Psoas muscle (tissue), 8 donors: ENCODE measurements around the gene ARHGAP23. TPM values are rescaled to one million over a fixed set of nuclear protein-coding genes. Genes with fewer than 3 reads are reported as not detected.

Experiments
- ATAC-seq, 4 donors: fragments of 200-7000 bp; cut with Tn5 transposase; one replicate each; pipeline ENCODE4 v1.9.1; 2020; ENCODE audit warnings: moderate library complexity in 3 of 4, mild to moderate bottlenecking in 2 of 4
- DNase-seq, 2 donors: peaks; one replicate each; pipeline ENCODE4 v3.0.0-alpha.2; 2020
- H3K27ac ChIP-seq: fragments of 200-600 bp; one replicate; pipeline ENCODE4 v1.8.0; 2022
- H3K27me3 ChIP-seq, 3 donors: fragments of 200-600 bp in 1 of 3; one replicate each; pipeline versions ENCODE4 v1.6.1 to v1.8.0; 2013 to 2022; ENCODE audit warnings: low read length in 2 of 3, mild to moderate bottlenecking in 2 of 3, moderate library complexity in 1 of 3; ENCODE audit not compliant: insufficient read depth in 3 of 3
- H3K36me3 ChIP-seq, 2 donors: fragments of 200-600 bp in 1 of 2; one replicate each; pipeline versions ENCODE4 v1.6.1 to v1.8.0; 2013 to 2022; ENCODE audit warnings: low read depth in 1 of 2, mild to moderate bottlenecking in 1 of 2, moderate library complexity in 1 of 2; ENCODE audit not compliant: insufficient read depth in 1 of 2
- H3K4me1 ChIP-seq: fragments of 200-600 bp; one replicate; pipeline ENCODE4 v1.8.0; 2022
- H3K4me3 ChIP-seq: fragments of 200-600 bp; one replicate; pipeline ENCODE4 v1.8.0; 2022; ENCODE audit warnings: mild to moderate bottlenecking
- H3K9me3 ChIP-seq: fragments of 200-600 bp; one replicate; pipeline ENCODE4 v1.8.0; 2022
- WGBS, 3 donors: extraction: QIAGEN DNeasy Blood & Tissue Kit; methylation state at CpG; one replicate each; pipeline versions ENCODE4 v1.1.6 to v1.1.7; 2013; 5-methylcytosine and 5-hydroxymethylcytosine counted together
- intact Hi-C, 2 donors: fragments of 100-400 bp; cut with DNase I; formaldehyde crosslinking; loops; one replicate each; pipeline versions ENCODE4 v1.11.0 to v1.14.2; 2022
- polyA plus RNA-seq, 3 donors: library from polyadenylated mRNA; stranded (reverse); fragments of 200-250 nt; gene quantifications; one replicate each; pipeline ENCODE4 v1.2.3, GENCODE V29; 2013
- total RNA-seq, 4 donors: library from RNA; stranded (reverse); fragmentation: NEBNext Ultra II Directional in 2 of 4; extraction: Animal tissue kit (Norgen Biotek cat#: 25700) in 2 of 4; gene quantifications; one replicate each; pipeline versions ENCODE4 v1.2.1 to v1.2.4, GENCODE V29; 2021 to 2023
- TF ChIP-seq, protein P1 (sequence below): fragments of 200-600 bp; IDR thresholded peaks from one replicate; pipeline ENCODE4 v1.8.0; 2022; ENCODE audit warnings: antibody characterized with exemption
- donor health status: healthy with polysubstance abuse.
- donor health status: DM: no; HTN: no; CAD: no; lungs with moderate emphysema.
- donor health status: Bipolar disorder and iron deficiency.
- donor health status: healthy.
- donor health status: DM: yes; HTN: yes; CAD: no.
- donor health status: DM: no; HTN: no; CAD: no.
- donor health status: DM: no; HTN: no; CAD: no.
- donor health status: DM: yes; HTN: yes; CAD: no.

The ARHGAP23 gene
- total and polyA plus RNA-seq, 7 donors, result 7.6 to 35.8 (median 23.6) TPM

DNA sequence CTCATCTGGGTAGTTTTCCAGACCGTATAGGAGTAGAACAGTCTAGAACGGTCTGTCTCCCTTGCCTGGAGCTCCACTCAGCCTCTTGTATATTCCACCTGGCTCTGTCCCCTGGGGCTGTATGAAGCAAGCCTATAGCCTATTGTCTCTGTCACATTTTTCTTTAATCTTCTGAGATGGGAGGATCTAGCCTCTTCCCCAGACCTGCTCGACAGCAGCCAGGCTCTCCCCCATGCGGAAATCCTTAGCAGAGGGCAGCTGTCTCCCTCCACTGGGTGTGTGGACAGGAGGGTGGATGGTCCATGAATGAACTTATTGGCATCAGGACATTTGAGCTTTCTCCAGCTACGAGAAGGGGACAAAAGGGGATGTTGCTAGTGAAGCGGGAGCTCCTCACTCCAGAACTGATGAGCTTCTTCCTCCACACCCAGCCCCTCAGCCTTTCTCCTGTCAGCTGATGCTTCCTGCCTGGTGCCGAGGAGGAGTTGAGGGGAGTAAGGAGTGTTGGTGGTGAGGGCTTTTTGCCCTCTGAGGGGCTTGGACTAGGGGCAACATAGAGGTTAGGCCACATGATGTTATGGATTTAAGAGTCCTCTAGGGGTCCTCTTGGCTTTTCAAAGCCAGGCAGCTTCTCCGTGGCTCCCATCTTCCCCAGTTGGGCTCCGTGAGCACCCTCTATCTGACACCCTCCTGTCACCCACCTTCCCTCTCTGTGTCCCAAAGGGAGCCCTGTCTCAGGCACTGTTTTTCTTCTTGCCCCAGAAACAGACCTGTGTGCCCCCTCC lies 28.0 kb downstream of the ARHGAP23 start:
- WGBS, 3 donors, result 74 to 75% (median 74%) methylated on average over 9 of the region's 9 CpGs
- intact Hi-C loops, result no loop called here
- no peak overlapping the region for H3K4me3 ChIP-seq
- no peaks in the 10 kb centered on the region for H3K9me3 ChIP-seq
- TF ChIP-seq, protein P1, sequence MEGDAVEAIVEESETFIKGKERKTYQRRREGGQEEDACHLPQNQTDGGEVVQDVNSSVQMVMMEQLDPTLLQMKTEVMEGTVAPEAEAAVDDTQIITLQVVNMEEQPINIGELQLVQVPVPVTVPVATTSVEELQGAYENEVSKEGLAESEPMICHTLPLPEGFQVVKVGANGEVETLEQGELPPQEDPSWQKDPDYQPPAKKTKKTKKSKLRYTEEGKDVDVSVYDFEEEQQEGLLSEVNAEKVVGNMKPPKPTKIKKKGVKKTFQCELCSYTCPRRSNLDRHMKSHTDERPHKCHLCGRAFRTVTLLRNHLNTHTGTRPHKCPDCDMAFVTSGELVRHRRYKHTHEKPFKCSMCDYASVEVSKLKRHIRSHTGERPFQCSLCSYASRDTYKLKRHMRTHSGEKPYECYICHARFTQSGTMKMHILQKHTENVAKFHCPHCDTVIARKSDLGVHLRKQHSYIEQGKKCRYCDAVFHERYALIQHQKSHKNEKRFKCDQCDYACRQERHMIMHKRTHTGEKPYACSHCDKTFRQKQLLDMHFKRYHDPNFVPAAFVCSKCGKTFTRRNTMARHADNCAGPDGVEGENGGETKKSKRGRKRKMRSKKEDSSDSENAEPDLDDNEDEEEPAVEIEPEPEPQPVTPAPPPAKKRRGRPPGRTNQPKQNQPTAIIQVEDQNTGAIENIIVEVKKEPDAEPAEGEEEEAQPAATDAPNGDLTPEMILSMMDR, result no peak
- H3K27ac ChIP-seq, result peak overlapping the region; percentile 78
- ATAC-seq (no peak), DNase-seq (no peak)
- H3K4me1 ChIP-seq, result peaks cover 28% of the 10 kb centered on the region
- no peaks in the 10 kb centered on the region for H3K27me3 ChIP-seq
- peaks cover 0 to 28% of the 10 kb centered on the region in 2 donors for H3K36me3 ChIP-seq

DNA sequence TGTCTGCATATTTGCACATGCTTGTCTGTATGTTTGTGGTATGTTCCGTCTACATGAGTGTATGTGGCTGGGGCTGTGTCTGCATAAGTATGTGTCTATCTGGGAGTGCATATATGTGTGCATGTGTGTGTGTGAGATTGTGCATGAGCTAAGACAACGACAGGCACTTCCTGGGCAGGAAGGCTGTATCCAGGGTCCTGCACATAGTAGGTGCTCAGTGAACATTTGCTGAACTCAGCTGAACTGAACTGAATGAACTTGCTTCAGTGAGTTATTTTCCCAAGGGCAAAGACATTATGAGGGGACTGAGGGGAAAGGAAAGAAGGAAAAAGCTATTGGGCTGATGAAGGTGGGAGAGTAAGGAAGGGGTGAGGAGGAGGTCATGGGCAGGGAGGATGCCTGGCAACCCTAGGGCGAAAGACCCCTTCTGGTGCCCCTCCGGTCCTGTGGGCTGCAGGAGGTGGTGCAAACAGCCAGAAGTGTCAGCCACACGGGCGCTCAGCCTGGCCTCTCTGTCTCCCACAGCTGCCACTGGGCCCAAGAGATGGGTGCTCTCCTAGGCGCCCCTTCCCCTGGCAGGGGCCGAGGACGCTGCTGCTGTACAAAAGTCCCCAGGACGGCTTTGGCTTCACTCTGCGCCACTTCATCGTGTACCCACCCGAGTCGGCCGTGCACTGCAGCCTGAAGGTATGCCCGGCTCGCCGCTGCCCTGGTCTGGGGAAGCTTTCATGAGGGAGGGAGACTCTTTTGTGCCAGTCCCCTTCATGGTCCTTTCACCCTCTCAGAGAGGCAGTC lies 29.5 kb downstream of the ARHGAP23 start:
- H3K9me3 ChIP-seq, result no peaks in the 10 kb centered on the region
- no peaks in the 10 kb centered on the region for H3K27me3 ChIP-seq
- no peak overlapping the region for H3K4me3 ChIP-seq
- no peak overlapping the region for H3K27ac ChIP-seq
- WGBS, 3 donors, result 91 to 94% (median 94%) methylated on average over 18 of the region's 18 CpGs
- DNase-seq (no peak), ATAC-seq (no peak)
- TF ChIP-seq, protein P1, result no peak
- intact Hi-C loops, result no loop called here
- peaks cover 23% of the 10 kb centered on the region for H3K4me1 ChIP-seq
- H3K36me3 ChIP-seq, result peaks cover 0 to 33% of the 10 kb centered on the region in 2 donors

DNA sequence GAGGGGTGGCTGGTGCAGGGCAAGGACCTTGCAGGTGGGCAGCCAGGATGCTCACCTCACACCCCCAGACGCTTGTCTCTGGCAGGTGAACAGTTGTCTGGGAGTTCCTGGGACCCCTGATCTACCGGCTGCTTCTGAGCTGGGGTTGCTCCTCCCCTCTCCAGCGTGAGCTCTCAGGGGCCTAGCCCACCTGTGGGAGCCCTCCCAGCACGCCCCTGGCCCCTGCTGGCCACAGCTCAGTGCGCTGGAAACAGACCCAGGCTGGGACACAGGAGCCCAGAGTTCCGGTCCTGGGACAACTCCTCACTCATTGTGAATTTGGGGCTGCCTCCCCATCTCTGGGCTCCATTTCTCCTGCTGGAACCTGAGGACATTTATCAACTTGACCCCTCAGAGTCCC lies 30.3 kb downstream of the ARHGAP23 start:
- Histone ChIP-seq H3K4me3 (no peak overlapping the region), H3K27ac (no peak overlapping the region), H3K9me3 (no peaks in the 10 kb centered on the region), H3K36me3 (peaks cover 0 to 40% of the 10 kb centered on the region in 2 donors), H3K27me3 (no peaks in the 10 kb centered on the region), H3K4me1 (peaks cover 29% of the 10 kb centered on the region)
- WGBS, 3 donors, result 97 to 100% (median 98%) methylated on average over 6 of the region's 6 CpGs
- ATAC-seq (no peak), DNase-seq (no peak)
- TF ChIP-seq, protein P1, result no peak
- intact Hi-C loops, result no loop called here

DNA sequence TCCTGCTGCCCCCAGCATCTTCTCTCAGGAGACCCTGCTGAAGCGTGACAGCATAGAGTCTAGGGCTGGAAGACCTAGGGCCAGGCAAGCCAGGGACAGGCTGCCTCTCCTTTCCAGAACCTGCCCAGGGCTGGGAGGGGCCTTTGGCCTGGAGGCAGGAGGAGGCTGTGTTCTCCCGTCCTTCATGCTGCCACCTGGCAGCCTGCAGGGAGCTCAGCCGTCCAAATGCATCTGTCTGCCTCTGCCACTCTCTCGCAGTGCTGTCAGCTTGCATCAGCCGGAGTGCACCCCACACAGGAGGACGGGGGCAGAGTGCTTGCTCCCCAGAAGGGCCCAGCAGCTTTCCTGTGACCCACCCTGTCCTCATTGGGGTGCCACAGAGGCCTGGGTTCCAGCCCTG lies 31.3 kb downstream of the ARHGAP23 start:
- peaks cover 37% of the 10 kb centered on the region for H3K4me1 ChIP-seq
- intact Hi-C loops, result no loop called here
- DNase-seq, result no peak
- no peaks in the 10 kb centered on the region for H3K9me3 ChIP-seq
- H3K36me3 ChIP-seq, result peaks cover 0 to 45% of the 10 kb centered on the region in 2 donors
- peak overlapping the region; percentile 9 for H3K27ac ChIP-seq
- 27 to 55% (median 39%) methylated on average over 6 of the region's 6 CpGs for WGBS, 3 donors
- ATAC-seq, result peak; percentile 18 to 39 (median 30)
- no peaks in the 10 kb centered on the region for H3K27me3 ChIP-seq
- TF ChIP-seq, protein P1, result no peak
- no peak overlapping the region for H3K4me3 ChIP-seq
